ENCODE results near the gene SRGAP2C. TPM values are rescaled to one million over a fixed set of nuclear protein-coding genes. Genes with fewer than 3 reads are reported as not detected.
"Not testable (repeated sequence)": the region's sequence is repeated elsewhere in the genome, so short reads cannot be mapped to it uniquely, and the experiment has no call there.

SRGAP2C gene
- total RNA-seq, 2 donors from 2014 or later, result 18.7 to 27.6 TPM

DNA sequence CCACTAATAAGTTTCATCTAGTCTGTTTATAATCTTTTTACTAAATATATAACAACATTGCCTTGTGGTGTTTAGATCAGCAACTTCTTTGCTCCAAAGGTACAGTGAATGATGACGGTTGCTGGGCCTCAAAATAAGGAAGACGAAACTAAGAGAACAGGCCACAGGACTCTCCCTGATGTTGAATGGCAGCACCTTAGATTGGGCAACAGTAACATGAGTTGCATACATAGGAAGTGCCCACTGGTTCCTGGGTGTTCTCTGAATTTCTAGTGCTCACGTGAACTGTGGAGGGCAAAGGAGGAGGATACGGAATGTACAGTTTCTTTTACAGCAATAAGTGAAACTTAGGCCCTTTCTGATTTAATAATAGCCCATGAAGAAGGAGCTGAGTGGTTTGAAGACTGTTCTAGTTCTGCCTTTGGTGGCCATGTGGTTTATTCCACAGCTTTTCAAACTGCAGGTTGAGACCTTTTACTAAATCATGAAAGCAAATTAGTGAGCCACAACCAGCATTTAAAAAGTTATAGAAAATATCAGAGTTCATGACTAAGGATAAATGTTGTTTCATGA, 86.5 kb downstream of the SRGAP2C start:
- not testable (repeated sequence) for H3K4me1 Mint-ChIP-seq; H3K4me3 Mint-ChIP-seq; H3K27ac Mint-ChIP-seq; H3K27me3 Mint-ChIP-seq; H3K36me3 Mint-ChIP-seq (ENCODE audit: low read depth); H3K9me3 Mint-ChIP-seq
- peak; percentile 30 for ATAC-seq (replicated peaks)

DNA sequence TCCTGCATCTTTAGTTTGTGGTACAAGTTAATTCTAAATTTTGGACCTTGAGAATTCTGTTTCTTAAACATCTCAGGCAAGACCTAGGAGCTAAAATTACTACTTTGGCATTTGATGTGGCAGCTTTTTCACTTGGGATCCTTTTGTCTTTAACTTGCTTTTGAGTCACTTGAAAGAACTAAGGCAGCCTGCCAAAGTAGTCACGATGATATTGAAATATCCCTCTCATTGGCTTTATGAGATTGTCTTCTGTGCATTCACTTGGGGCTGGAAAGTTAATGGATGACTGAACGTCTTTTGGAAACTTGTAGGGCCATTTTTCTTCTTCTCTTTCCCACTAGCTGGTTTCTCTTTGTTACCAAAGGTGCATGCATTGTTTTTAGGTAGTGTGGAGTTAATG, 90.7 kb downstream of the SRGAP2C start:
- not testable (repeated sequence) for H3K27ac Mint-ChIP-seq; H3K36me3 Mint-ChIP-seq (ENCODE audit: low read depth); H3K9me3 Mint-ChIP-seq; H3K4me1 Mint-ChIP-seq; H3K27me3 Mint-ChIP-seq; H3K4me3 Mint-ChIP-seq; ATAC-seq (replicated peaks)

GRCh38 chr1:121278202-121278601, 93.4 kb downstream of the SRGAP2C start:
- not testable (repeated sequence) for H3K9me3 Mint-ChIP-seq; H3K4me1 Mint-ChIP-seq; H3K27ac Mint-ChIP-seq; H3K4me3 Mint-ChIP-seq; H3K27me3 Mint-ChIP-seq; H3K36me3 Mint-ChIP-seq (ENCODE audit: low read depth)
- ATAC-seq (replicated peaks), result peak; percentile 57

GRCh38 chr1:121278777-121279547, 94.2 kb downstream of the SRGAP2C start:
- not testable (repeated sequence) for H3K4me3 Mint-ChIP-seq; H3K4me1 Mint-ChIP-seq; H3K27ac Mint-ChIP-seq; ATAC-seq (replicated peaks); H3K27me3 Mint-ChIP-seq; H3K9me3 Mint-ChIP-seq; H3K36me3 Mint-ChIP-seq (ENCODE audit: low read depth)

GRCh38 chr1:121279548-121279898, 94.7 kb downstream of the SRGAP2C start:
- not testable (repeated sequence) for H3K27ac Mint-ChIP-seq; H3K36me3 Mint-ChIP-seq (ENCODE audit: low read depth); H3K9me3 Mint-ChIP-seq; ATAC-seq (replicated peaks); H3K27me3 Mint-ChIP-seq; H3K4me3 Mint-ChIP-seq; H3K4me1 Mint-ChIP-seq

GRCh38 chr1:121280699-121281317, 96.0 kb downstream of the SRGAP2C start:
- H3K9me3 Mint-ChIP-seq; H3K4me3 Mint-ChIP-seq; ATAC-seq (replicated peaks); H3K27ac Mint-ChIP-seq; H3K27me3 Mint-ChIP-seq; H3K4me1 Mint-ChIP-seq; H3K36me3 Mint-ChIP-seq (ENCODE audit: low read depth): not testable (repeated sequence)

GRCh38 chr1:121281480-121281879, 96.7 kb downstream of the SRGAP2C start:
- not testable (repeated sequence) for H3K4me3 Mint-ChIP-seq; H3K27me3 Mint-ChIP-seq; H3K9me3 Mint-ChIP-seq; H3K4me1 Mint-ChIP-seq; H3K27ac Mint-ChIP-seq; H3K36me3 Mint-ChIP-seq (ENCODE audit: low read depth)
- peak; percentile 34 for ATAC-seq (replicated peaks)

- H3K9me3 Mint-ChIP-seq; H3K27ac Mint-ChIP-seq; H3K4me3 Mint-ChIP-seq; H3K27me3 Mint-ChIP-seq; H3K36me3 Mint-ChIP-seq (ENCODE audit: low read depth); ATAC-seq (replicated peaks); H3K4me1 Mint-ChIP-seq: not testable (repeated sequence)
These were observed 98.9 kb downstream of the SRGAP2C start for GRCh38 chr1:121283587-121284180.

GRCh38 chr1:121292590-121292989, 107.8 kb downstream of the SRGAP2C start:
- not testable (repeated sequence) for H3K36me3 Mint-ChIP-seq (ENCODE audit: low read depth); H3K27ac Mint-ChIP-seq; H3K27me3 Mint-ChIP-seq; H3K4me1 Mint-ChIP-seq; H3K9me3 Mint-ChIP-seq; ATAC-seq (replicated peaks); H3K4me3 Mint-ChIP-seq

DNA sequence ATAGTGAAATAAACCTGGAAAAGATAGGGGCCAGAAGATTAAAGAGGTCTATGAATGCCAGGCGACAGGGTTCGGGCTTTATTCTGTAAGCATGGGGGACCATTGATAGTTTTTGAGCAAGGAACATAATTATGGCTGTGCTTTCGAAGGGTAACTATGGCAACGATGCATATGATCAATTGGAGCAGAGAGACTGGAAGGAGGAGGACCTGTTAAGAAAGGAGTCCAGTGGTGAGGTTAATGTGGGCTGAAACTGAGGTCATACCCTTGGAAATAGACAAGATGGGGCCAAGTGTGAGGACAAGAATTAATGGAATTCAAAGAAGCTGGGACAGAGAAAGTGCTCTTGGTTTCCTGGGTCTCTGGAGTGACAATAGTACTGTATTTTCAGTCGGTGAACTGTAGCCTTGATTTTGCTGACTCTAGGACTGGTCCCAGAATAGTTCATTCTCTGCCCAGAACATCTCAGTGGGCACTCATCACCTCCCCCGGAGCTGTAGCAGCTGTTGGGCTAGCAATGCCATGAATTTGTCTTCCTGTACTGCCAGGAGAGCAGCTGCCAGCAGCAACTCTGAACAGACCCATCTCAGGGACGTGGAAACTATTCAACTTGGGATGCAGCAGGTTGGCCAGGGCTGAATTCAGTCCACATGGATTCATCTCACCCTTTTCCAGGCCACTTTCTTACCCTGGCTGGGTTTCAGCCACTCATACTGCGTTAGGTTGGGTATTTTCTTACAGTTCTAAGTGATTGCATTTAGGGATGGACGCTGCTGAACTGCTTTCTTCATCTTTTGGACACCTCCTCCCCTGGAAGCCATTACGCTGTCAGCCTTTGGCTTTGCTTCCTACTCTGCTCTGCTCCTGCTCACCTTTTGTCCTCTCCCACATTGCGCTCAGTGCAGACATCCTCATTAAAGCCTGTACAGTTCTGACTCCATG, 108.8 kb downstream of the SRGAP2C start:
- H3K4me1 Mint-ChIP-seq; H3K27me3 Mint-ChIP-seq; H3K9me3 Mint-ChIP-seq; H3K27ac Mint-ChIP-seq; H3K4me3 Mint-ChIP-seq; H3K36me3 Mint-ChIP-seq (ENCODE audit: low read depth); ATAC-seq (replicated peaks): not testable (repeated sequence)

DNA sequence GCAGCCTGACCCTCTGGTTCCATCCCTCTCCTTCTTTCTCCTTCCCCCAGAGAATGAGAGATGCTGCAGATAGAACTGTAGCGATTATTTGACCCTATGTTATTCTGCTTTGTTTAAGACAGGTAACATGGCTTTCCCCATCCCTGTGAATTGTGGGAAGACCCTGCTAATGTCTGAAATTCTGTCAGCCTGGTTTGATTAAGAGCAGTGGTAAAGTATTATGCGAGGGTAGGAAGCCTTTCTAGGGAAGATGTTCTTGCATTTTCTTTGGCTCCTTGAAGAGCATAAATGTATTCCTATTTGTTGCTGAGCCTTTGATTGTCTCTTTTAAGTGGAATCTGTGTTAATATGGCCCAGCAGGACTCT, 109.4 kb downstream of the SRGAP2C start:
- not testable (repeated sequence) for H3K27ac Mint-ChIP-seq; H3K4me1 Mint-ChIP-seq; ATAC-seq (replicated peaks); H3K4me3 Mint-ChIP-seq; H3K36me3 Mint-ChIP-seq (ENCODE audit: low read depth); H3K9me3 Mint-ChIP-seq; H3K27me3 Mint-ChIP-seq

DNA sequence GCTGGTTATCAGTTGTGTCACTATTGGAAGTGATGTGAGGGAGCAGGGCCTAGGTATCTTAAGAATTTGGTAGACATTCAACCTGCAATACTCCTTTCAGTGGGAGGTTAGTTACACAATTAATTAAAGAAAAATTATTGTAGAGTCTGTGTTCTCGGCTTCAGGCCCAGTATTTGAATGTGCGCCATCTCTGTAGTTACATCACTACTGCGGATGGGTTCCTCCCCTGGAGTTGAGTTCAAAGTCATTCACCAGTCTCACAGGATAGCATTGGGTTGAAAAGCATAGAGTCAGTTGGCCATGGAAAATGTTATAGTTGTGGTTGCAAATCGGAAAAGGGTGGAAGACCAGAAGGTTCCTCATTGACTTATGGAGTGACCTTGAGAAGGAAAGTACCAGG, 111.8 kb downstream of the SRGAP2C start:
- H3K27me3 Mint-ChIP-seq, H3K4me1 Mint-ChIP-seq: not testable (repeated sequence)

GRCh38 chr1:121298529-121298928, 113.8 kb downstream of the SRGAP2C start:
- not testable (repeated sequence) for H3K4me1 Mint-ChIP-seq; ATAC-seq (replicated peaks); H3K4me3 Mint-ChIP-seq; H3K27ac Mint-ChIP-seq; H3K9me3 Mint-ChIP-seq; H3K27me3 Mint-ChIP-seq; H3K36me3 Mint-ChIP-seq (ENCODE audit: low read depth)

More for the DNA sequence above, 111.8 kb downstream of the SRGAP2C start:
- H3K27ac Mint-ChIP-seq; H3K36me3 Mint-ChIP-seq (ENCODE audit: low read depth); ATAC-seq (replicated peaks); H3K9me3 Mint-ChIP-seq; H3K4me3 Mint-ChIP-seq: not testable (repeated sequence)

GRCh38 chr1:121299514-121300149, 114.9 kb downstream of the SRGAP2C start:
- H3K4me3 Mint-ChIP-seq; H3K27ac Mint-ChIP-seq; H3K27me3 Mint-ChIP-seq; H3K9me3 Mint-ChIP-seq; ATAC-seq (replicated peaks); H3K4me1 Mint-ChIP-seq; H3K36me3 Mint-ChIP-seq (ENCODE audit: low read depth): not testable (repeated sequence)

Data from activated T-helper 17 cell treated with anti-CD3 and anti-CD28 coated beads, Interleukin-2, amount 50 U/mL, for 72 hours (primary cell).